GM18517 (cell line): ENCODE data around the gene PANK4.

ENCODE experiments used
- ATAC-seq: cut with Tn5 transposase; IDR thresholded peaks from one replicate; pipeline ENCODE4 v1.9.1; 2021; ENCODE audit warnings: mild to moderate bottlenecking, moderate library complexity; ENCODE audit not compliant: unreplicated experiment

Gene PANK4

GRCh38 chr1:2480236-2480985 lies 46.0 kb downstream of the PANK4 start:
- no peak for ATAC-seq

- no peak for ATAC-seq
These were observed 46.8 kb downstream of the PANK4 start for GRCh38 chr1:2479618-2480017.

- no peak for ATAC-seq
These were observed 47.2 kb downstream of the PANK4 start for GRCh38 chr1:2479186-2479585.

GRCh38 chr1:2477791-2478499 lies 48.5 kb downstream of the PANK4 start:
- no peak for ATAC-seq

- ATAC-seq = no peak
These were observed 49.1 kb downstream of the PANK4 start for GRCh38 chr1:2477309-2477708.

- no peak for ATAC-seq
These were observed 50.1 kb downstream of the PANK4 start, which contains the start of gene PLCH2 for GRCh38 chr1:2476061-2476999. Gene PLCH2 (plus strand): TSS chr1:2476289. CDS start chr1:2476589, 300 bp downstream.

- ATAC-seq = no peak
These were observed 50.8 kb downstream of the PANK4 start for GRCh38 chr1:2475571-2475970.

GRCh38 chr1:2474933-2475371 lies 51.4 kb downstream of the PANK4 start:
- ATAC-seq = no peak

GRCh38 chr1:2474104-2474844 lies 52.1 kb downstream of the PANK4 start:
- ATAC-seq = no peak

- ATAC-seq = no peak
These were observed 53.2 kb downstream of the PANK4 start for GRCh38 chr1:2473198-2473597.

- ATAC-seq = no peak
These were observed 53.7 kb downstream of the PANK4 start for GRCh38 chr1:2472561-2473177.

GRCh38 chr1:2472109-2472508 lies 54.3 kb downstream of the PANK4 start:
- no peak for ATAC-seq

- no peak for ATAC-seq
These were observed 54.8 kb downstream of the PANK4 start for GRCh38 chr1:2471587-2472001.

GRCh38 chr1:2471159-2471471 lies 55.3 kb downstream of the PANK4 start:
- no peak for ATAC-seq

- no peak for ATAC-seq
These were observed 55.9 kb downstream of the PANK4 start for GRCh38 chr1:2470290-2471158.

- no peak for ATAC-seq
These were observed 57.1 kb downstream of the PANK4 start for GRCh38 chr1:2469103-2469940.

- no peak for ATAC-seq
These were observed 57.9 kb downstream of the PANK4 start for GRCh38 chr1:2468540-2468939.

GRCh38 chr1:2468041-2468472 lies 58.3 kb downstream of the PANK4 start:
- ATAC-seq = no peak
